NOMO-1 treated with DMSO at 0.1 percent for 48 hours (cell line): ENCODE measurements around the gene MAZ.

Experiments
- DNase-seq: peaks from one replicate; lab custom pipeline; 2025; ENCODE audit not compliant: unreplicated experiment; lab: John Stamatoyannopoulos, UW

MAZ gene

GRCh38 chr16:29809031-29809747, 2.9 kb downstream of the MAZ start:
- no peak for DNase-seq

GRCh38 chr16:29809850-29810698, 3.7 kb downstream of the MAZ start:
- no peak for DNase-seq

GRCh38 chr16:29810699-29811169, 4.4 kb downstream of the MAZ start:
- DNase-seq, result no peak

- peak; percentile 67 for DNase-seq
Measured at GRCh38 chr16:29811170-29811895, 5.0 kb downstream of the MAZ start.

GRCh38 chr16:29811896-29812665, 5.8 kb downstream of the MAZ start, which contains the start of gene PRRT2:
PRRT2 (plus strand) TSS chr16:29812193; CDS start chr16:29813055, 862 bp downstream.
- DNase-seq, result no peak

GRCh38 chr16:29812754-29813643, 6.7 kb downstream of the MAZ start:
- no peak for DNase-seq

GRCh38 chr16:29813644-29814562, 7.6 kb downstream of the MAZ start:
- no peak for DNase-seq

- DNase-seq, result no peak
Measured at GRCh38 chr16:29814592-29814991, 8.3 kb downstream of the MAZ start.

GRCh38 chr16:29815032-29815721, 8.8 kb downstream of the MAZ start:
- DNase-seq, result peak; percentile 53

- DNase-seq, result peak; percentile 99
Measured at GRCh38 chr16:29815793-29816693, 9.7 kb downstream of the MAZ start, which contains the start of gene PAGR1. PAGR1 (plus strand) TSS chr16:29816152; CDS start chr16:29816526, 374 bp downstream.

- DNase-seq, result peak; percentile 49
Measured at GRCh38 chr16:29816694-29817441, 10.5 kb downstream of the MAZ start.

- no peak for DNase-seq
Measured at GRCh38 chr16:29818082-29818481, 11.8 kb downstream of the MAZ start.

GRCh38 chr16:29819506-29819905, 13.2 kb downstream of the MAZ start:
- DNase-seq, result no peak

- peak; percentile 63 for DNase-seq
Measured at GRCh38 chr16:29820271-29820701, 14.0 kb downstream of the MAZ start, which contains the start of gene MVP. MVP (plus strand) TSS chr16:29820462; CDS start chr16:29830550, 10,088 bp downstream.

- no peak for DNase-seq
Measured at GRCh38 chr16:29820730-29821642, 14.7 kb downstream of the MAZ start.
